Thyroid gland (tissue), 4 donors: ENCODE results near the gene TRIAP1. TPM values are rescaled to one million over a fixed set of nuclear protein-coding genes. Genes with fewer than 3 reads are reported as not detected.
A peak's percentile ranks its signal among the peaks of the same experiment; 100 is the strongest.

Source experiments
- DNase-seq, 2 donors: peaks; one replicate each; pipeline ENCODE4 v3.0.0-alpha.2; 2019
- H3K27ac ChIP-seq, 3 donors: fragments of 200-600 bp; sonication (generic); 1 replicate in 2 of 3; 2 replicates in 1 of 3; pipeline ENCODE4 v1.5.1; 2016 to 2019; ENCODE audit warnings: mild to moderate bottlenecking in 1 of 3, moderate library complexity in 1 of 3
- H3K27me3 ChIP-seq: fragments of 200-600 bp; sonication (generic); one replicate; pipeline ENCODE4 v1.5.1; 2019
- H3K36me3 ChIP-seq, 2 donors: fragments of 200-600 bp; sonication (generic); one replicate each; pipeline ENCODE4 v1.5.1; 2016 to 2019
- H3K4me1 ChIP-seq, 2 donors: fragments of 200-600 bp; sonication (generic); one replicate each; pipeline ENCODE4 v1.5.1; 2017 to 2019
- H3K4me3 ChIP-seq, 3 donors: fragments of 200-600 bp; sonication (generic); replicated peaks in 1 of 3; 1 replicate in 2 of 3; 2 replicates in 1 of 3; pipeline ENCODE4 v1.5.1; 2016; ENCODE audit warnings: mild to moderate bottlenecking in 1 of 3
- H3K9me3 ChIP-seq: fragments of 200-600 bp; sonication (generic); one replicate; pipeline ENCODE4 v1.5.1; 2017
- POLR2A ChIP-seq, 2 donors: fragments of 450-650 bp; IDR thresholded peaks; one replicate each; pipeline ENCODE4 v1.6.1; 2017; ENCODE audit warnings: antibody characterized with exemption in 2 of 2, mild to moderate bottlenecking in 2 of 2, moderate library complexity in 1 of 2
- WGBS, 2 donors: methylation state at CpG; one replicate each; pipeline ENCODE4 v1.1.5; 2017; 5-methylcytosine and 5-hydroxymethylcytosine counted together
- intact Hi-C: fragments of 100-400 bp; cut with DNase I; formaldehyde crosslinking; loops from one replicate; pipeline ENCODE4 v1.15.1; 2023
- total RNA-seq, 4 donors: library from RNA; depleted of rRNA; stranded (reverse); fragments of >200 nt; gene quantifications; one replicate each; pipeline ENCODE4 v1.2.3, GENCODE V29; 2016
- TF ChIP-seq, protein P1 (sequence below), 6 experiments: fragments of 200-600 bp in 3 of 6; fragments of 450-650 bp in 3 of 6; sonication (generic) in 3 of 6; IDR thresholded peaks; one replicate each; pipeline ENCODE4 v1.5.1; 2016 to 2019; ENCODE audit warnings: antibody characterized with exemption in 6 of 6, mild to moderate bottlenecking in 2 of 6, inconsistent platforms in 1 of 6, moderate library complexity in 1 of 6

TRIAP1 gene
- total RNA-seq, 4 donors from 2014 or later: 8.1 to 15.2 (median 12.2) TPM

DNA sequence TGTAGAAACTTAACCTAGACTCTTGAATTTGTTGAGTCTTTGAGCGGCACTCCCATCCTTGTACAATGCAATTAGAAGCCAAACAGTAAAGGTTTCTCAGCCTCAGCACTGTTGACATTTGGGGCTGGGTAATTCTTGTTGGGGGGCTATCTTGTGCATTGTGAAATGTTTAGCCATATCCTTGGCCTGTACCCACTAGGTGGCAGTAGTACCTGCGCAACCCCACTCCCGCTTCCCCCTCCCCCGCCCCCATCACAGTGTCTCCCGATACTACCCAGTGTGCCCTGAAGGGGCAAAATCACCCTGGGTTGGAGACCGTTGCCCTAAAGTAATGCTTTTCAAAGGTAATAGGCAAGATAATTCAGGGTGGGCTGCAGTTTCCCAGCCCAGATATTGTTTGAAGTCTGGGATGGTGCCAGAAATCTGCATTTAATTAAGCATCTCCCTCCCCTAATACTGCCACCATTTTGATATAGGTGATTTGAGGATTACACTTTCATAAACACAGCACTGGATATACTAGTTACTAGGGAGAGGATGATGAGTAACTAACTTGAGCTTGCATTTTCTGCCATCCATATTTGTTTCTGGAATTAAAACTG lies 6.4 kb downstream of the TRIAP1 start:
- H3K36me3 ChIP-seq: peaks cover 20 to 25% of the 10 kb centered on the region in 2 donors
- WGBS, 2 donors: 18 to 19% methylated on average over 5 to 6 of the region's 6 CpGs
- TF ChIP-seq, protein P1, sequence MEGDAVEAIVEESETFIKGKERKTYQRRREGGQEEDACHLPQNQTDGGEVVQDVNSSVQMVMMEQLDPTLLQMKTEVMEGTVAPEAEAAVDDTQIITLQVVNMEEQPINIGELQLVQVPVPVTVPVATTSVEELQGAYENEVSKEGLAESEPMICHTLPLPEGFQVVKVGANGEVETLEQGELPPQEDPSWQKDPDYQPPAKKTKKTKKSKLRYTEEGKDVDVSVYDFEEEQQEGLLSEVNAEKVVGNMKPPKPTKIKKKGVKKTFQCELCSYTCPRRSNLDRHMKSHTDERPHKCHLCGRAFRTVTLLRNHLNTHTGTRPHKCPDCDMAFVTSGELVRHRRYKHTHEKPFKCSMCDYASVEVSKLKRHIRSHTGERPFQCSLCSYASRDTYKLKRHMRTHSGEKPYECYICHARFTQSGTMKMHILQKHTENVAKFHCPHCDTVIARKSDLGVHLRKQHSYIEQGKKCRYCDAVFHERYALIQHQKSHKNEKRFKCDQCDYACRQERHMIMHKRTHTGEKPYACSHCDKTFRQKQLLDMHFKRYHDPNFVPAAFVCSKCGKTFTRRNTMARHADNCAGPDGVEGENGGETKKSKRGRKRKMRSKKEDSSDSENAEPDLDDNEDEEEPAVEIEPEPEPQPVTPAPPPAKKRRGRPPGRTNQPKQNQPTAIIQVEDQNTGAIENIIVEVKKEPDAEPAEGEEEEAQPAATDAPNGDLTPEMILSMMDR (IDR thresholded peaks at IDR 0.05): peak; percentile 21 to 67 (median 42)
- no peak for TF ChIP-seq POLR2A (IDR thresholded peaks at IDR 0.05)
- no peaks in the 10 kb centered on the region for H3K9me3 ChIP-seq
- DNase-seq: peak; percentile 52 to 53
- peaks cover 14% of the 10 kb centered on the region in 2 donors for H3K4me1 ChIP-seq
- intact Hi-C loops: no loop called here
- no peak overlapping the region for H3K4me3 ChIP-seq
- H3K27ac ChIP-seq: no peak overlapping the region
- H3K27me3 ChIP-seq: no peaks in the 10 kb centered on the region

GRCh38 chr12:120438495-120439198 lies 7.5 kb downstream of the TRIAP1 start:
- WGBS, 2 donors: 32 to 37% methylated on average over 17 of the region's 17 CpGs
- no peak for DNase-seq
- H3K36me3 ChIP-seq: peaks cover 13 to 18% of the 10 kb centered on the region in 2 donors
- H3K27ac ChIP-seq: peak overlapping the region in 1 of 3 donors; percentile 71
- H3K4me3 ChIP-seq: peak overlapping the region; percentile 19 to 75 (median 21)
- no peaks in the 10 kb centered on the region for H3K27me3 ChIP-seq
- H3K4me1 ChIP-seq: peaks cover 13 to 14% of the 10 kb centered on the region in 2 donors
- TF ChIP-seq POLR2A (IDR thresholded peaks at IDR 0.05): no peak
- TF ChIP-seq, protein P1 (IDR thresholded peaks at IDR 0.05): no peak
- H3K9me3 ChIP-seq: no peaks in the 10 kb centered on the region
- intact Hi-C loops: no loop called here

- peaks cover 13 to 14% of the 10 kb centered on the region in 2 donors for H3K4me1 ChIP-seq
- DNase-seq: peak; percentile 99
- intact Hi-C loops: no loop called here
- peaks cover 7 to 11% of the 10 kb centered on the region in 2 donors for H3K36me3 ChIP-seq
- WGBS, 2 donors: 0 to 2% methylated on average over 39 to 57 of the region's 59 CpGs
- H3K4me3 ChIP-seq: peak within 1 kb of the TSS; percentile 19 to 75 (median 26)
- TF ChIP-seq, protein P1 (IDR thresholded peaks at IDR 0.05): peak in 2 of 6 experiments; percentile 17 to 19
- peak; percentile 21 to 73 for TF ChIP-seq POLR2A (IDR thresholded peaks at IDR 0.05)
- peak within 1 kb of the TSS in 2 of 3 donors; percentile 64 to 71 for H3K27ac ChIP-seq
- H3K27me3 ChIP-seq: no peaks in the 10 kb centered on the region
- H3K9me3 ChIP-seq: no peaks in the 10 kb centered on the region
Observed at GRCh38 chr12:120437735-120438494, 8.3 kb downstream of the TRIAP1 start, which contains the start of gene COX6A1. COX6A1 (plus strand) TSS chr12:120438113; CDS start chr12:120438127, 14 bp downstream.

- H3K27ac ChIP-seq: no peak overlapping the region
- no peaks in the 10 kb centered on the region for H3K27me3 ChIP-seq
- H3K4me3 ChIP-seq: no peak overlapping the region
- H3K36me3 ChIP-seq: no peaks in the 10 kb centered on the region
- no peak for DNase-seq
- WGBS, 2 donors: 57 to 64% methylated on average over 10 of the region's 10 CpGs
- intact Hi-C loops: loop anchor here (5.0 kb wide), 2 partner anchors 76 to 106 kb away; partner anchors contain the start of gene PLA2G1B
- H3K4me1 ChIP-seq: no peaks in the 10 kb centered on the region
- no peaks in the 10 kb centered on the region for H3K9me3 ChIP-seq
- TF ChIP-seq, protein P1 (IDR thresholded peaks at IDR 0.05): no peak
- TF ChIP-seq POLR2A (IDR thresholded peaks at IDR 0.05): no peak
Observed at GRCh38 chr12:120432772-120433525, 13.2 kb downstream of the TRIAP1 start.
